Neural cell (in vitro differentiated cells): Measurements from ENCODE around the gene GPR15LG.

Experiments
- EP300 ChIP-seq: fragments of 450-650 bp; conservative IDR thresholded peaks from 2 replicates; pipeline ENCODE4 v1.6.1; 2014; ENCODE audit warnings: antibody characterized with exemption, mild to moderate bottlenecking, moderate library complexity; ENCODE audit not compliant: poor library complexity, severe bottlenecking
- EZH2 ChIP-seq: fragments of 200-600, 300-800 bp; shearing (Covaris generic), sonication (generic); IDR thresholded peaks from 2 replicates; pipeline ENCODE4 v1.6.1; 2014; ENCODE audit warnings: antibody characterized with exemption, low read length, borderline replicate concordance, mild to moderate bottlenecking; ENCODE audit not compliant: insufficient read depth, poor library complexity, severe bottlenecking
- MXI1 ChIP-seq: fragments of 450-650 bp; conservative IDR thresholded peaks from 2 replicates; pipeline ENCODE4 v1.6.1; 2014; ENCODE audit warnings: antibody characterized with exemption, mild to moderate bottlenecking; ENCODE audit not compliant: poor library complexity, severe bottlenecking
- POLR2AphosphoS5 ChIP-seq: IDR thresholded peaks from 2 replicates; pipeline ENCODE4 v1.6.1; 2012
- RAD21 ChIP-seq: fragments of 450-650 bp; conservative IDR thresholded peaks from 2 replicates; pipeline ENCODE4 v1.6.1; 2014; ENCODE audit warnings: antibody characterized with exemption, mild to moderate bottlenecking, moderate library complexity
- TAF1 ChIP-seq: IDR thresholded peaks from 2 replicates; pipeline ENCODE4 v1.6.1; 2012; ENCODE audit warnings: low read depth
- TF ChIP-seq, protein P1 (sequence below): fragments of 450-650 bp; IDR thresholded peaks from 2 replicates; pipeline ENCODE4 v1.5.1; 2014; ENCODE audit warnings: antibody characterized with exemption, mild to moderate bottlenecking, moderate library complexity; ENCODE audit not compliant: poor library complexity, severe bottlenecking

DNA sequence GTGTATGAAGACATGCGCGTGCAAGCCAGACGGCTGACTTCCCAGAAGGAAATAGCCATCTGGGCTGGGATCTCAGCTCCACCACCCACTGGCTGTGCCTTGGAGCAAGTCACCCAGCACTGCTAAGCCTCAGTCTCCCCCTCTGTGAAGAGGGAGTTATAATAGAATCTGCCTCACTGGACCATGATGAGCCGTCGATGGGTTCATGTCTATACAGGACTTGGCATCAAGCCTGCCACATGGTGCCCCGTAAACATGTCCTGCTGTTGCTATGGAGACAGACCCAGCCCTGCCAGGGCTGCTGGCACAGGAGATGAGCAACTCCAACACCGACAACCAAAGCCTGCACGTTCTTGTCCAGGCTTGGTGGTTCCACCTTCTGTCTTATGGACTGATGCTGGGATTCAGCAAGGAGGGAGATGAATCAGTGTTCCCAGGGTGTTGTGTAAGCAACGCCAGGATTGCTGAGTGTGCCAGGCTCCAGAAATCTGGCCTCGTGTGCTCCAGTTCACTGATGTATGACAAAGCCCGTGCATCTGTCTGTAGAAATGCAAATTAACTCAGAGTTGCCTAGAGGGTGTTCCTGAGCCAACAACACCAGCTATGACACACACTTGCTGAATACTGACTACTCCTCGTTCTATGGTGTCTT is 5.6 kb downstream of the GPR15LG start:
- no peak for TF ChIP-seq RAD21
- TF ChIP-seq, protein P1, sequence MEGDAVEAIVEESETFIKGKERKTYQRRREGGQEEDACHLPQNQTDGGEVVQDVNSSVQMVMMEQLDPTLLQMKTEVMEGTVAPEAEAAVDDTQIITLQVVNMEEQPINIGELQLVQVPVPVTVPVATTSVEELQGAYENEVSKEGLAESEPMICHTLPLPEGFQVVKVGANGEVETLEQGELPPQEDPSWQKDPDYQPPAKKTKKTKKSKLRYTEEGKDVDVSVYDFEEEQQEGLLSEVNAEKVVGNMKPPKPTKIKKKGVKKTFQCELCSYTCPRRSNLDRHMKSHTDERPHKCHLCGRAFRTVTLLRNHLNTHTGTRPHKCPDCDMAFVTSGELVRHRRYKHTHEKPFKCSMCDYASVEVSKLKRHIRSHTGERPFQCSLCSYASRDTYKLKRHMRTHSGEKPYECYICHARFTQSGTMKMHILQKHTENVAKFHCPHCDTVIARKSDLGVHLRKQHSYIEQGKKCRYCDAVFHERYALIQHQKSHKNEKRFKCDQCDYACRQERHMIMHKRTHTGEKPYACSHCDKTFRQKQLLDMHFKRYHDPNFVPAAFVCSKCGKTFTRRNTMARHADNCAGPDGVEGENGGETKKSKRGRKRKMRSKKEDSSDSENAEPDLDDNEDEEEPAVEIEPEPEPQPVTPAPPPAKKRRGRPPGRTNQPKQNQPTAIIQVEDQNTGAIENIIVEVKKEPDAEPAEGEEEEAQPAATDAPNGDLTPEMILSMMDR, result no peak
- TF ChIP-seq POLR2AphosphoS5, result no peak
- no peak for TF ChIP-seq EP300
- TF ChIP-seq EZH2, result no peak
- TF ChIP-seq MXI1, result no peak
- no peak for TF ChIP-seq TAF1
